GM23338 (cell line): Measurements from ENCODE around the gene FAM110A.

Experiments used
- CREB1 ChIP-seq: fragments of 250-450 bp; sonication (Bioruptor Pico); IDR thresholded peaks from 2 replicates; pipeline ENCODE4 v1.5.0; 2020; ENCODE audit warnings: low read depth, mild to moderate bottlenecking, moderate library complexity
- CTCF ChIP-seq, 2 experiments: fragments of 200-600 bp in 1 of 2; sonication (generic) in 1 of 2; conservative IDR thresholded peaks; 2 replicates each; pipeline versions ENCODE4 v1.5.1 to v1.6.1; 2016 to 2017; ENCODE audit warnings: antibody characterized with exemption in 2 of 2, low read depth in 2 of 2, mild to moderate bottlenecking in 2 of 2, moderate library complexity in 1 of 2
- ETS1 ChIP-seq: IDR thresholded peaks from 2 replicates; pipeline ENCODE4 v1.6.1; 2016; ENCODE audit warnings: antibody characterized with exemption
- EZH2 ChIP-seq: fragments of 200-600 bp; sonication (generic); IDR thresholded peaks from one replicate; pipeline ENCODE4 v1.8.0; 2017; ENCODE audit warnings: antibody characterized with exemption, mild to moderate bottlenecking, low read depth; ENCODE audit not compliant: unreplicated experiment
- EZH2phosphoT487 ChIP-seq: fragments of 200-600 bp; sonication (generic); IDR thresholded peaks from one replicate; pipeline ENCODE4 v1.8.1; 2018; ENCODE audit warnings: antibody characterized with exemption; ENCODE audit not compliant: unreplicated experiment
- JUNB ChIP-seq: IDR thresholded peaks from one replicate; pipeline ENCODE4 v1.6.1; 2016; ENCODE audit warnings: antibody characterized with exemption; ENCODE audit not compliant: unreplicated experiment
- NANOG ChIP-seq: IDR thresholded peaks from 2 replicates; pipeline ENCODE4 v1.6.1; 2016; ENCODE audit warnings: antibody characterized with exemption, borderline replicate concordance
- POLR2AphosphoS5 ChIP-seq: IDR thresholded peaks from 2 replicates; pipeline ENCODE4 v1.6.1; 2016; ENCODE audit warnings: antibody characterized with exemption, low read depth
- ZNF331 ChIP-seq: fragments of 250-450 bp; sonication (Bioruptor Pico); IDR thresholded peaks from 2 replicates; pipeline ENCODE4 v1.5.0; 2020; ENCODE audit warnings: low read depth, mild to moderate bottlenecking, moderate library complexity

GRCh38 chr20:881051-881782 is 47.7 kb downstream of the FAM110A start:
- no peak for TF ChIP-seq CTCF (conservative IDR thresholded peaks at IDR 0.05; ENCODE audit: low read depth in 2 of 2)
- TF ChIP-seq CREB1 (CRISPR knock-in tag): no peak
- TF ChIP-seq POLR2AphosphoS5: no peak
- no peak for TF ChIP-seq EZH2
- no peak for TF ChIP-seq ETS1
- no peak for TF ChIP-seq JUNB
- TF ChIP-seq ZNF331: no peak
- no peak for TF ChIP-seq NANOG
- TF ChIP-seq EZH2phosphoT487: no peak
